Measurements from ENCODE around the gene KNG1. TPM values are rescaled to one million over a fixed set of nuclear protein-coding genes. Genes with fewer than 3 reads are reported as not detected.

The KNG1 gene
- total RNA-seq, 4 donors from 2014 or later = not detected

- H3K9me3 ChIP-seq = no peaks in the 10 kb centered on the region
- no peak for ATAC-seq
- 44 to 57% methylated on average over 3 of the region's 3 CpGs for WGBS, 2 donors (ENCODE audit: low coverage in 1 of 2)
- H3K36me3 ChIP-seq = peaks cover 38 to 68% of the 10 kb centered on the region in 2 donors
- peaks cover 30 to 66% (median 32%) of the 10 kb centered on the region in 3 donors for H3K4me1 ChIP-seq
- no peak for TF ChIP-seq POLR2AphosphoS5 (IDR thresholded peaks at IDR 0.05)
- no peak for TF ChIP-seq POLR2A (IDR thresholded peaks at IDR 0.05)
- TF ChIP-seq, protein P1, sequence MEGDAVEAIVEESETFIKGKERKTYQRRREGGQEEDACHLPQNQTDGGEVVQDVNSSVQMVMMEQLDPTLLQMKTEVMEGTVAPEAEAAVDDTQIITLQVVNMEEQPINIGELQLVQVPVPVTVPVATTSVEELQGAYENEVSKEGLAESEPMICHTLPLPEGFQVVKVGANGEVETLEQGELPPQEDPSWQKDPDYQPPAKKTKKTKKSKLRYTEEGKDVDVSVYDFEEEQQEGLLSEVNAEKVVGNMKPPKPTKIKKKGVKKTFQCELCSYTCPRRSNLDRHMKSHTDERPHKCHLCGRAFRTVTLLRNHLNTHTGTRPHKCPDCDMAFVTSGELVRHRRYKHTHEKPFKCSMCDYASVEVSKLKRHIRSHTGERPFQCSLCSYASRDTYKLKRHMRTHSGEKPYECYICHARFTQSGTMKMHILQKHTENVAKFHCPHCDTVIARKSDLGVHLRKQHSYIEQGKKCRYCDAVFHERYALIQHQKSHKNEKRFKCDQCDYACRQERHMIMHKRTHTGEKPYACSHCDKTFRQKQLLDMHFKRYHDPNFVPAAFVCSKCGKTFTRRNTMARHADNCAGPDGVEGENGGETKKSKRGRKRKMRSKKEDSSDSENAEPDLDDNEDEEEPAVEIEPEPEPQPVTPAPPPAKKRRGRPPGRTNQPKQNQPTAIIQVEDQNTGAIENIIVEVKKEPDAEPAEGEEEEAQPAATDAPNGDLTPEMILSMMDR (IDR thresholded peaks at IDR 0.05) = no peak
- no peak for TF ChIP-seq EP300 (IDR thresholded peaks at IDR 0.05)
- no peaks in the 10 kb centered on the region for H3K27me3 ChIP-seq
- H3K4me3 ChIP-seq = no peak overlapping the region
- peak overlapping the region in 2 of 4 donors; percentile 11 to 12 for H3K27ac ChIP-seq
Observed at GRCh38 chr3:186786922-186787321, 69.8 kb downstream of the KNG1 start.

DNA sequence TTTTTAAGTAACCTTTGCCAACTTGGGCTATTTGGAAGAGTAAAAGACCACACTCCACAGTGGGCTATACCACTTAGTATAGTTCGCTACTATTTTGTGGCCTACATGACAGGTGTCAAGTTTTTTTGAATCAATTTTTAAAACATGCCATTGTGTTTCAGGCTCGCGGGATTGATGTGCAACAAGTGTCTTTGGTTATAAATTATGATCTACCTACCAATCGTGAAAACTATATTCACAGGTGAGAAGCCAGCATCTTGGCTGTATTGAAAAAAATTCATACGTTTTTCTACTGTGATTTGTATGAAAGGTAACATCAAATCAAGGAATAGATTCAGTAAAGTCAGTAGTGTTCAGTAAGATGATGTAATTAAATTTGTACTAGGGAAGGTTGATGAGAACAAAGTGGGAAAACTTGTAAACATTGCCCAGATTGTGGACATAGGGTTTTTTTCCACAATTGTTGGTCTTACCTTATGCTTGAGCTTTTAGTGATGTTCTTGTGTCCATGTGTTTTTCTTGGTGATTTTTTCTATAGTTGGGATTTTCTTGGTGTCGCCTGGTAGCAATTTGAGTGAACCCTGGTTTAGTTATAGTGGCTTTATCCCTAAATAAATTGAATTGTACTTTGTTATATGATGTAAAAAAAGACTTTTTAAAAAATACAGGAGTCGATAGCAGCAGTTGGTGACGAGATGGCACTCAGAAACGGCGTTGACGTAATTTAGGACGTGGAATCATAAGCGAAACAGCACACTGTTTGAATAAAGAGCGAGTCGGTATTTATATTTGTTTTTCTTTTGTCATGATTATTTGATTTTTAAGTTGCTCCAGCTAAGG is 70.7 kb downstream of the KNG1 start:
- TF ChIP-seq EP300 (IDR thresholded peaks at IDR 0.05) (no peak), POLR2AphosphoS5 (IDR thresholded peaks at IDR 0.05) (no peak), POLR2A (IDR thresholded peaks at IDR 0.05) (no peak)
- TF ChIP-seq, protein P1 (IDR thresholded peaks at IDR 0.05) = no peak
- Histone ChIP-seq H3K4me1 (peaks cover 29 to 60% (median 30%) of the 10 kb centered on the region in 3 donors), H3K4me3 (no peak overlapping the region), H3K9me3 (no peaks in the 10 kb centered on the region), H3K36me3 (peaks cover 38 to 74% of the 10 kb centered on the region in 2 donors), H3K27me3 (no peaks in the 10 kb centered on the region), H3K27ac (no peak overlapping the region)
- no peak for ATAC-seq
- 66 to 72% methylated on average over 15 of the region's 15 CpGs for whole genome bisulfite sequencing, 2 donors (ENCODE audit: low coverage in 1 of 2)

DNA sequence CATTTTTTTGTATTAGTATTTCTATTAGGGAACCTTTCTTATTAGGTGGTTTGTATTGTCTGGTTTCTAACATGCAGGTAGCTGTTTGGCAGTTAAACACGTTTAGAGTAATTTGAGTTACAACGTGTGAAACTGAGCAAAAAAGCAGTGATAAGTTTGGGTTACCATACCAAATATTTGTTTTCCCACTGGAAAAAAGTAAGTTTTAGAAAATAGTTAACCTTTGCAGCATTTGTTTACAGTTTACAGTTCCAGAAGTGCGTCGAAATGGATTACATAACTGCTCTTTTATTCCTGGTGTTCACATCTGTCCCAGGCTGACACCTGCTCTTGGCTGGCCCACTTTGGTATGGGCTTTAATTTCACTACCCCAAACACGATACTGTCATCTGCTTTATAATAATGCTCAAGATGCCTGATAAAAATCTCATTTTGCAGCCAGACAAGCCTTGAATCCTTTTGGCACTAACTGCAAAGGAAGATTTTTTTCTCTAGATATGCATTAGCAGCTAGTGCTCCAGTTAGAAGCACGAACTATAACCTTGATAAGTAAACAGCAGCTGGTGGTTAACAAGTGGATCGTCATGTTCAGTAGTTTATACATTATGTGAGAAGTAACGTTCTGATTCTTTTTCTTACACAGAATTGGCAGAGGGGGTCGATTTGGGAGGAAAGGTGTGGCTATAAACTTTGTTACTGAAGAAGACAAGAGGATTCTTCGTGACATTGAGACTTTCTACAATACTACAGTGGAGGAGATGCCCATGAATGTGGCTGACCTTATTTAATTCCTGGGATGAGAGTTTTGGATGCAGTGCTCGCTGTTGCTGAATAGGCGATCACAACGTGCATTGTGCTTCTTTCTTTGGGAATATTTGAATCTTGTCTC is 71.6 kb downstream of the KNG1 start:
- 35 to 45% methylated on average over 12 to 13 of the region's 13 CpGs for WGBS, 2 donors (ENCODE audit: low coverage in 1 of 2)
- H3K36me3 ChIP-seq = peaks cover 38 to 83% of the 10 kb centered on the region in 2 donors
- no peaks in the 10 kb centered on the region for H3K9me3 ChIP-seq
- H3K27ac ChIP-seq = no peak overlapping the region
- TF ChIP-seq POLR2A (IDR thresholded peaks at IDR 0.05) (no peak), EP300 (IDR thresholded peaks at IDR 0.05) (no peak), POLR2AphosphoS5 (IDR thresholded peaks at IDR 0.05) (no peak)
- TF ChIP-seq, protein P1 (IDR thresholded peaks at IDR 0.05) = no peak
- H3K4me1 ChIP-seq = peaks cover 29 to 60% (median 30%) of the 10 kb centered on the region in 3 donors
- no peak for ATAC-seq
- H3K27me3 ChIP-seq = no peaks in the 10 kb centered on the region
- H3K4me3 ChIP-seq = no peak overlapping the region

GRCh38 chr3:186789554-186790260 is 72.5 kb downstream of the KNG1 start:
- no peak overlapping the region for H3K4me3 ChIP-seq
- H3K4me1 ChIP-seq = peaks cover 29 to 56% (median 30%) of the 10 kb centered on the region in 3 donors
- 35 to 39% methylated on average over 4 of the region's 4 CpGs for WGBS, 2 donors (ENCODE audit: low coverage in 1 of 2)
- ATAC-seq = no peak
- TF ChIP-seq POLR2AphosphoS5 (IDR thresholded peaks at IDR 0.05) (no peak), EP300 (IDR thresholded peaks at IDR 0.05) (no peak), POLR2A (IDR thresholded peaks at IDR 0.05) (no peak)
- TF ChIP-seq, protein P1 (IDR thresholded peaks at IDR 0.05) = no peak
- no peaks in the 10 kb centered on the region for H3K27me3 ChIP-seq
- peaks cover 36 to 89% of the 10 kb centered on the region in 2 donors for H3K36me3 ChIP-seq
- no peaks in the 10 kb centered on the region for H3K9me3 ChIP-seq
- no peak overlapping the region for H3K27ac ChIP-seq
